CD14-positive monocyte (primary cell): ENCODE measurements around the gene CDH8. TPM values are rescaled to one million over a fixed set of nuclear protein-coding genes. Genes with fewer than 3 reads are reported as not detected.

ENCODE experiments used
- DNase-seq, 3 donors: peaks; one replicate each; pipeline ENCODE4 v3.0.0-alpha.2; 2011 to 2022
- H2AFZ ChIP-seq: 2 replicates; pipeline ENCODE4 v1.6.0; 2012; ENCODE audit warnings: mild to moderate bottlenecking, low read depth, low read length, inconsistent platforms; ENCODE audit not compliant: insufficient read depth, poor library complexity, severe bottlenecking
- H3K27ac ChIP-seq, 2 donors: 1 replicate in 1 of 2; 2 replicates in 1 of 2; pipeline ENCODE4 v1.5.1; 2012 to 2013; ENCODE audit warnings: low read length in 2 of 2, control low read depth in 1 of 2, inconsistent platforms in 1 of 2, low read depth in 1 of 2, mild to moderate bottlenecking in 1 of 2
- H3K27me3 ChIP-seq, 2 donors: one replicate each; pipeline versions ENCODE4 v1.6.0 to v1.6.1; 2011 to 2013; ENCODE audit warnings: low read length in 2 of 2; ENCODE audit not compliant: control insufficient read depth in 2 of 2, insufficient read depth in 2 of 2
- H3K36me3 ChIP-seq, 2 donors: replicated peaks in 1 of 2; 1 replicate in 1 of 2; 2 replicates in 1 of 2; pipeline versions ENCODE4 v1.5.1 to v1.6.1; 2012 to 2013; ENCODE audit warnings: low read length in 2 of 2, control low read depth in 1 of 2, inconsistent platforms in 1 of 2, mild to moderate bottlenecking in 1 of 2; ENCODE audit not compliant: insufficient read depth in 2 of 2, control insufficient read depth in 1 of 2
- H3K4me1 ChIP-seq, 2 donors: 1 replicate in 1 of 2; 2 replicates in 1 of 2; pipeline versions ENCODE4 v1.5.1 to v1.6.1; 2012 to 2013; ENCODE audit warnings: low read length in 2 of 2, control low read depth in 1 of 2, inconsistent platforms in 1 of 2, mild to moderate bottlenecking in 1 of 2, moderate library complexity in 1 of 2; ENCODE audit not compliant: insufficient read depth in 2 of 2, control insufficient read depth in 1 of 2
- H3K4me2 ChIP-seq: replicated peaks from 2 replicates; pipeline ENCODE3; 2012; ENCODE audit warnings: low read length, moderate library complexity, mild to moderate bottlenecking; ENCODE audit not compliant: poor library complexity, severe bottlenecking; ENCODE audit errors: extremely low read depth
- H3K4me3 ChIP-seq, 3 experiments: fragments of 200-600 bp in 1 of 3; sonication (generic) in 1 of 3; replicated peaks in 1 of 3; 1 replicate in 2 of 3; 2 replicates in 1 of 3; pipeline ENCODE4 v1.5.1; 2011 to 2013; ENCODE audit warnings: low read length in 3 of 3, mild to moderate bottlenecking in 3 of 3, control low read depth in 2 of 3, low read depth in 2 of 3, inconsistent platforms in 1 of 3, moderate library complexity in 1 of 3
- H3K79me2 ChIP-seq: 2 replicates; pipeline ENCODE4 v1.6.0; 2012; ENCODE audit warnings: mild to moderate bottlenecking, control low read depth, inconsistent platforms, low read length, moderate library complexity; ENCODE audit not compliant: insufficient read depth
- H3K9ac ChIP-seq: 2 replicates; pipeline ENCODE4 v1.6.0; 2017; ENCODE audit warnings: low read length, mild to moderate bottlenecking; ENCODE audit not compliant: insufficient read depth, poor library complexity, severe bottlenecking
- H3K9me3 ChIP-seq, 2 donors: replicated peaks in 1 of 2; 1 replicate in 1 of 2; 2 replicates in 1 of 2; pipeline versions ENCODE4 v1.5.1 to v1.6.1; 2012 to 2013; ENCODE audit warnings: low read length in 2 of 2, control low read depth in 1 of 2; ENCODE audit not compliant: control insufficient read depth in 1 of 2, insufficient read depth in 1 of 2
- H4K20me1 ChIP-seq: 2 replicates; pipeline ENCODE4 v1.6.0; 2012; ENCODE audit warnings: mild to moderate bottlenecking, low read length, control low read depth, moderate library complexity; ENCODE audit not compliant: insufficient read depth
- H3K27ac Mint-ChIP-seq, 7 donors: one replicate each; pipeline ENCODE4 v1.8.0; 2020; ENCODE audit warnings: mild to moderate bottlenecking in 7 of 7, mixed read lengths in 7 of 7, moderate library complexity in 6 of 7, inconsistent platforms in 2 of 7
- H3K27me3 Mint-ChIP-seq, 3 donors: one replicate each; pipeline ENCODE4 v1.8.0; 2021 to 2022; ENCODE audit warnings: low read depth in 3 of 3, mild to moderate bottlenecking in 3 of 3, mixed read lengths in 3 of 3, moderate library complexity in 3 of 3, inconsistent platforms in 1 of 3
- H3K36me3 Mint-ChIP-seq, 2 donors: one replicate each; pipeline ENCODE4 v1.8.0; 2020; ENCODE audit warnings: mixed read lengths in 2 of 2, inconsistent platforms in 1 of 2, mild to moderate bottlenecking in 1 of 2
- H3K4me1 Mint-ChIP-seq: one replicate; pipeline ENCODE4 v1.8.0; 2020; ENCODE audit warnings: mild to moderate bottlenecking, mixed read lengths
- H3K4me3 Mint-ChIP-seq, 2 donors: one replicate each; pipeline ENCODE4 v1.8.0; 2020; ENCODE audit warnings: mild to moderate bottlenecking in 2 of 2, mixed read lengths in 2 of 2, moderate library complexity in 1 of 2
- H3K9me3 Mint-ChIP-seq, 7 donors: one replicate each; pipeline ENCODE4 v1.8.0; 2020 to 2022; ENCODE audit warnings: mixed read lengths in 7 of 7, mild to moderate bottlenecking in 6 of 7, moderate library complexity in 6 of 7, inconsistent platforms in 2 of 7
- WGBS: methylation state at CpG from one replicate; pipeline ENCODE4 v1.1.5; 2013; ENCODE audit warnings: missing lambda C conversion rate; ENCODE audit not compliant: insufficient coverage; 5-methylcytosine and 5-hydroxymethylcytosine counted together
- intact Hi-C, 2 donors: fragments of 100-400 bp; cut with micrococcal nuclease; formaldehyde crosslinking; loops; one replicate each; pipeline versions ENCODE4 v1.15.0 to v1.15.1; 2023
- polyA plus RNA-seq, 3 donors: library from polyadenylated mRNA; depleted of rRNA in 1 of 3; unstranded in 2 of 3; stranded (reverse) in 1 of 3; fragments of 300-500 nt in 2 of 3; fragments of >200 nt in 1 of 3; fragmentation: Illumina TruSeq in 2 of 3; gene quantifications; 1 replicate in 2 of 3; 2 replicates in 1 of 3; pipeline ENCODE4 v1.2.3, GENCODE V29; 2012 to 2021
- TF ChIP-seq, protein P1 (sequence below): fragments of 200-600 bp; IDR thresholded peaks from one replicate; pipeline ENCODE4 v1.8.0; 2022; ENCODE audit warnings: antibody characterized with exemption, mild to moderate bottlenecking

Gene CDH8
- polyA plus RNA-seq, 3 donors: not detected

GRCh38 chr16:61908426-61908825 is 127.8 kb downstream of the CDH8 start:
- Mint-ChIP-seq H3K27me3 (peaks cover 0 to 3% (median 2%) of the 10 kb centered on the region in 3 donors), H3K4me1 (no peaks in the 10 kb centered on the region), H3K9me3 (peaks cover 0 to 4% (median 2%) of the 10 kb centered on the region in 7 donors), H3K27ac (no peak overlapping the region), H3K36me3 (no peaks in the 10 kb centered on the region), H3K4me3 (no peak overlapping the region)
- no peak overlapping the region for H3K4me3 ChIP-seq
- no peak overlapping the region for H3K27ac ChIP-seq
- intact Hi-C loops: no loop called here
- no peaks in the 10 kb centered on the region for H3K4me1 ChIP-seq
- H3K27me3 ChIP-seq: no peaks in the 10 kb centered on the region
- no peak overlapping the region for H2AFZ ChIP-seq
- H3K9me3 ChIP-seq: no peaks in the 10 kb centered on the region
- no peak overlapping the region for H3K4me2 ChIP-seq
- WGBS: no CpG with 5 or more reads among the region's 1 CpG
- H3K9ac ChIP-seq: no peak overlapping the region
- DNase-seq: no peak
- H3K36me3 ChIP-seq: no peaks in the 10 kb centered on the region
- TF ChIP-seq, protein P1, sequence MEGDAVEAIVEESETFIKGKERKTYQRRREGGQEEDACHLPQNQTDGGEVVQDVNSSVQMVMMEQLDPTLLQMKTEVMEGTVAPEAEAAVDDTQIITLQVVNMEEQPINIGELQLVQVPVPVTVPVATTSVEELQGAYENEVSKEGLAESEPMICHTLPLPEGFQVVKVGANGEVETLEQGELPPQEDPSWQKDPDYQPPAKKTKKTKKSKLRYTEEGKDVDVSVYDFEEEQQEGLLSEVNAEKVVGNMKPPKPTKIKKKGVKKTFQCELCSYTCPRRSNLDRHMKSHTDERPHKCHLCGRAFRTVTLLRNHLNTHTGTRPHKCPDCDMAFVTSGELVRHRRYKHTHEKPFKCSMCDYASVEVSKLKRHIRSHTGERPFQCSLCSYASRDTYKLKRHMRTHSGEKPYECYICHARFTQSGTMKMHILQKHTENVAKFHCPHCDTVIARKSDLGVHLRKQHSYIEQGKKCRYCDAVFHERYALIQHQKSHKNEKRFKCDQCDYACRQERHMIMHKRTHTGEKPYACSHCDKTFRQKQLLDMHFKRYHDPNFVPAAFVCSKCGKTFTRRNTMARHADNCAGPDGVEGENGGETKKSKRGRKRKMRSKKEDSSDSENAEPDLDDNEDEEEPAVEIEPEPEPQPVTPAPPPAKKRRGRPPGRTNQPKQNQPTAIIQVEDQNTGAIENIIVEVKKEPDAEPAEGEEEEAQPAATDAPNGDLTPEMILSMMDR: no peak
- H3K79me2 ChIP-seq: no peaks in the 10 kb centered on the region
- no peaks in the 10 kb centered on the region for H4K20me1 ChIP-seq

DNA sequence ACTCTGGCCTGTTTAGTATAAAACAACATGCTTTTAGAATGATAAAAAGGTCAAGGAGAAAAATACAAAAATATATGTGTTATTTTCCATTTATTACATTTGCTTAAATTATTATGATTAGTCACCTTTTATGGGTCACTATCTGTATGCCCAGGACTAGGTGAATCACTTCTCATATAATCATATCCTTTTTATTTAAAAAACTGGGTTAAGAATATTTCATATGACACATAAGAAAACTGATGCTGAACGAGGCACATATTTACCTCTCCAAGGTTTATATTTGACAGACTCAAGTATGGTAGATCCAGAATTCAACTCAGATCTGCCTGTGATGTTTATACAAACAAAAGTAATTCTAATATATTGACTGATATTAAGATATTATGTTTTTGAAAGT is 134.5 kb downstream of the CDH8 start:
- H3K27me3 Mint-ChIP-seq: peaks cover 0 to 7% (median 2%) of the 10 kb centered on the region in 3 donors
- Histone ChIP-seq H3K36me3 (no peaks in the 10 kb centered on the region), H2AFZ (no peak overlapping the region), H3K27ac (no peak overlapping the region), H3K9ac (no peak overlapping the region), H3K79me2 (no peaks in the 10 kb centered on the region), H3K4me2 (no peak overlapping the region), H3K4me1 (no peaks in the 10 kb centered on the region), H4K20me1 (no peaks in the 10 kb centered on the region), H3K4me3 (no peak overlapping the region), H3K27me3 (no peaks in the 10 kb centered on the region), H3K9me3 (no peaks in the 10 kb centered on the region)
- peaks cover 0 to 8% (median 2%) of the 10 kb centered on the region in 7 donors for H3K9me3 Mint-ChIP-seq
- no CpG with 5 or more reads among the region's 1 CpG for WGBS
- H3K36me3 Mint-ChIP-seq: no peaks in the 10 kb centered on the region
- H3K4me1 Mint-ChIP-seq: no peaks in the 10 kb centered on the region
- intact Hi-C loops: no loop called here
- TF ChIP-seq, protein P1: no peak
- no peak for DNase-seq
- H3K27ac Mint-ChIP-seq: no peak overlapping the region
- no peak overlapping the region for H3K4me3 Mint-ChIP-seq
